NCI-H2107 treated with DMSO at 0.1 percent for 48 hours (cell line): ENCODE data around the gene DNASE1L1.
A peak's percentile ranks its signal among the peaks of the same experiment; 100 is the strongest.

Experiments used
- DNase-seq: peaks from one replicate; lab custom pipeline; 2025; ENCODE audit not compliant: unreplicated experiment; lab: John Stamatoyannopoulos, UW

DNASE1L1 gene

GRCh38 chrX:154436983-154437752, 28.1 kb upstream of the DNASE1L1 start, which contains the start of gene GDI1:
Gene GDI1 (plus strand): TSS chrX:154437154. CDS start chrX:154437255, 101 bp downstream.
- DNase-seq = no peak

GRCh38 chrX:154436374-154436982, 27.4 kb upstream of the DNASE1L1 start:
- no peak for DNase-seq

GRCh38 chrX:154435171-154435733, 26.2 kb upstream of the DNASE1L1 start:
- no peak for DNase-seq

GRCh38 chrX:154434394-154435168, 25.5 kb upstream of the DNASE1L1 start:
- no peak for DNase-seq

- no peak for DNase-seq
Measured at GRCh38 chrX:154433605-154434004, 24.6 kb upstream of the DNASE1L1 start.

- DNase-seq = no peak
Measured at GRCh38 chrX:154432210-154432609, 23.2 kb upstream of the DNASE1L1 start.

GRCh38 chrX:154431341-154431740, 22.3 kb upstream of the DNASE1L1 start:
- no peak for DNase-seq

GRCh38 chrX:154430916-154431315, 21.9 kb upstream of the DNASE1L1 start:
- DNase-seq = no peak

GRCh38 chrX:154430479-154430878, 21.4 kb upstream of the DNASE1L1 start:
- no peak for DNase-seq

- no peak for DNase-seq
Measured at GRCh38 chrX:154429711-154430110, 20.7 kb upstream of the DNASE1L1 start.

GRCh38 chrX:154428176-154429171, 19.4 kb upstream of the DNASE1L1 start, which contains the start of gene ATP6AP1:
Gene ATP6AP1 (plus strand): TSS chrX:154428677. CDS start chrX:154428693, 16 bp downstream.
- DNase-seq = peak; percentile 88

GRCh38 chrX:154426916-154427770, 18.1 kb upstream of the DNASE1L1 start:
- no peak for DNase-seq

- DNase-seq = no peak
Measured at GRCh38 chrX:154420402-154420756, 11.3 kb upstream of the DNASE1L1 start.

GRCh38 chrX:154419688-154420401, 10.8 kb upstream of the DNASE1L1 start:
- no peak for DNase-seq

GRCh38 chrX:154419189-154419588, 10.1 kb upstream of the DNASE1L1 start:
- no peak for DNase-seq

GRCh38 chrX:154417157-154417556, 8.1 kb upstream of the DNASE1L1 start:
- peak; percentile 73 for DNase-seq

GRCh38 chrX:154413142-154413541, 4.1 kb upstream of the DNASE1L1 start:
- DNase-seq = no peak

GRCh38 chrX:154412468-154412867, 3.4 kb upstream of the DNASE1L1 start:
- DNase-seq = no peak

- DNase-seq = no peak
Measured at GRCh38 chrX:154411981-154412340, 2.9 kb upstream of the DNASE1L1 start.
